K562 (cell line): Measurements from ENCODE around the gene ABCC1. TPM values are rescaled to one million over a fixed set of nuclear protein-coding genes. Genes with fewer than 3 reads are reported as not detected.
A peak's percentile ranks its signal among the peaks of the same experiment; 100 is the strongest.
"Not testable (repeated sequence)": the region's sequence is repeated elsewhere in the genome, so short reads cannot be mapped to it uniquely, and the experiment has no call there.

Source experiments
- ATAC-seq: fragments of 200-7000 bp; cut with Tn5 transposase; 3 replicates; pipeline ENCODE4 v1.9.1; 2020; ENCODE audit warnings: moderate library complexity
- BruUV-seq: library from RNA; stranded (reverse); fragments of 400-500 nt; replicated peaks from 2 replicates; lab custom pipeline; 2021; lab: Mats Ljungman, UMichigan
- CTCF ChIA-PET: fragments of 300-600 bp; formaldehyde crosslinking; extraction: SDS; loops from one replicate; lab custom pipeline; 2021; ENCODE audit warnings: low intra/inter-chr PET ratio; lab: Yijun Ruan, JAX
- POLR2A ChIA-PET: fragments of 300-600, 350-650 bp; sonication (Branson Sonifier 250); formaldehyde crosslinking; extraction: SDS; loops from one replicate; lab custom pipeline; 2021; ENCODE audit warnings: antibody characterized with exemption, inconsistent platforms; lab: Yijun Ruan, JAX
- DNase-seq, 4 experiments: peaks; one replicate each; pipeline versions ENCODE4 v3.0.0 to v3.0.0-alpha.2; 2011 to 2018; ENCODE audit warnings: low spot score in 3 of 4, mixed read lengths in 3 of 4; ENCODE audit errors: extremely low read depth in 1 of 4
- FAIRE-seq: peaks from 2 replicates; lab custom pipeline; 2011; peaks lifted over from hg19 to GRCh38; lab: Jason Lieb, UNC
- H2AFZ ChIP-seq: 2 replicates; pipeline ENCODE4 v1.6.0; 2011; ENCODE audit warnings: low read depth, low read length, control low read depth, inconsistent platforms
- H3K27ac ChIP-seq: fragments of 200-600 bp; 3 replicates; pipeline ENCODE4 v1.8.0; 2011; ENCODE audit warnings: low read depth, mild to moderate bottlenecking, control low read depth, inconsistent platforms, low read length, moderate library complexity, mixed read lengths; ENCODE audit errors: extremely low read depth
- H3K27me3 ChIP-seq, 2 experiments: fragments of 300-600 bp in 1 of 2; 2 replicates in 1 of 2; 3 replicates in 1 of 2; pipeline versions ENCODE4 v1.6.0 to v1.8.0; 2011; ENCODE audit warnings: inconsistent platforms in 2 of 2, low read length in 2 of 2, mild to moderate bottlenecking in 1 of 2, mixed read lengths in 1 of 2, moderate library complexity in 1 of 2; ENCODE audit not compliant: control insufficient read depth in 2 of 2, insufficient read depth in 2 of 2
- H3K36me3 ChIP-seq: fragments of 300-600 bp; 3 replicates; pipeline ENCODE4 v1.8.0; 2011; ENCODE audit warnings: mild to moderate bottlenecking, low read length, inconsistent platforms; ENCODE audit not compliant: control insufficient read depth, insufficient read depth
- H3K4me1 ChIP-seq, 2 experiments: fragments of 200-600 bp in 1 of 2; replicated peaks in 1 of 2; 2 replicates in 1 of 2; 3 replicates in 1 of 2; pipeline versions ENCODE4 v1.5.1 to v1.8.0; 2011; ENCODE audit warnings: inconsistent platforms in 2 of 2, low read length in 2 of 2, mild to moderate bottlenecking in 1 of 2, mixed read lengths in 1 of 2, moderate library complexity in 1 of 2; ENCODE audit not compliant: control insufficient read depth in 2 of 2, insufficient read depth in 2 of 2
- H3K4me2 ChIP-seq: 2 replicates; pipeline ENCODE4 v1.6.1; 2011; ENCODE audit warnings: low read length, control low read depth, inconsistent platforms, mixed read lengths; ENCODE audit not compliant: insufficient read depth
- H3K4me3 ChIP-seq: fragments of 200-600 bp; sonication (generic), shearing (Covaris generic); 2 replicates; pipeline ENCODE4 v1.5.1; 2016; ENCODE audit warnings: control low read depth, inconsistent platforms
- H3K79me2 ChIP-seq: fragments of 200-600 bp; 3 replicates; pipeline ENCODE4 v1.8.0; 2011; ENCODE audit warnings: low read length, inconsistent platforms; ENCODE audit not compliant: control insufficient read depth, insufficient read depth
- H3K9ac ChIP-seq, 2 experiments: 2 replicates each; pipeline versions ENCODE4 v1.6.0 to v1.6.1; 2011; ENCODE audit warnings: low read depth in 2 of 2, low read length in 2 of 2, control low read depth in 1 of 2, inconsistent platforms in 1 of 2, mild to moderate bottlenecking in 1 of 2, mixed read lengths in 1 of 2; ENCODE audit not compliant: insufficient read depth in 1 of 2
- H3K9me1 ChIP-seq: one replicate; pipeline ENCODE4 v1.6.0; 2011; ENCODE audit warnings: inconsistent platforms, mild to moderate bottlenecking, low read length, moderate library complexity; ENCODE audit not compliant: control insufficient read depth, insufficient read depth
- H3K9me3 ChIP-seq: replicated peaks from 2 replicates; pipeline ENCODE4 v1.5.1; 2011; ENCODE audit warnings: low read depth, low read length, inconsistent platforms; ENCODE audit not compliant: control insufficient read depth, insufficient read depth
- H4K20me1 ChIP-seq: replicated peaks from 2 replicates; pipeline ENCODE4 v1.6.1; 2011; ENCODE audit warnings: low read length, inconsistent platforms, mixed read lengths; ENCODE audit not compliant: control insufficient read depth, insufficient read depth
- NFYB ChIP-seq: IDR thresholded peaks from 2 replicates; pipeline ENCODE4 v1.6.1; 2011; ENCODE audit warnings: mild to moderate bottlenecking, moderate library complexity; ENCODE audit not compliant: insufficient read length; ENCODE audit errors: extremely low read depth
- RBM22 ChIP-seq: fragments of 200-400 bp; formaldehyde crosslinking; IDR thresholded peaks from 2 replicates; pipeline ENCODE4 v1.6.1; 2018; ENCODE audit warnings: low read length, low read depth; ENCODE audit not compliant: poor library complexity, severe bottlenecking
- ZBTB33 ChIP-seq: sonication (generic); formaldehyde crosslinking; IDR thresholded peaks from 2 replicates; pipeline ENCODE4 v1.8.1; 2023; ENCODE audit warnings: mild to moderate bottlenecking, missing genetic modification reagents
- WGBS: fragments of 100-300 bp; shearing (Covaris generic); methylation state at CpG from one replicate; pipeline ENCODE4 v1.1.6; 2016; ENCODE audit warnings: low coverage, mixed read lengths; ENCODE audit not compliant: insufficient coverage; ENCODE audit errors: missing lambda C conversion rate; 5-methylcytosine and 5-hydroxymethylcytosine counted together
- in situ Hi-C: fragments of 300-500 bp; cut with MboI; formaldehyde crosslinking; loops from 4 replicates; pipeline ENCODE4 v1.15.0; 2018; ENCODE audit warnings: inconsistent platforms, mixed read lengths
- intact Hi-C: fragments of 100-400 bp; cut with micrococcal nuclease; formaldehyde crosslinking; loops from 2 replicates; pipeline ENCODE4 v1.14.2; 2022
- polyA plus RNA-seq, 8 experiments: library from polyadenylated mRNA; depleted of rRNA in 4 of 8; stranded (reverse) in 5 of 8; unstranded in 3 of 8; fragments of >200 nt; fragmentation: Nextera tagmentation in 2 of 8; fragmentation: Illumina TruSeq in 1 of 8; extraction: Ambion mirVana in 2 of 8; extraction: Trizol in 1 of 8; gene quantifications; 2 replicates each; pipeline versions ENCODE4 v1.2.1 to v1.2.3, GENCODE V29; 2011 to 2014; ENCODE audit warnings: inconsistent platforms in 1 of 8, missing spikeins in 1 of 8
- total RNA-seq, 7 experiments: library from RNA; depleted of rRNA in 6 of 7; stranded (reverse); fragments of >200 nt in 6 of 7; fragmentation: Illumina TruSeq in 2 of 7; extraction: Trizol in 2 of 7; gene quantifications; 2 replicates each; pipeline versions ENCODE4 v1.2.1 to v1.2.3, GENCODE V29; 2011 to 2021; ENCODE audit warnings: low replicate concordance in 1 of 7

Gene ABCC1
- total and polyA plus RNA-seq, 9 of the 15 experiments (the other 6 are each of a cell fraction or from before 2014, with no cell fraction given) = 3.9 to 41.6 (median 10.0) TPM

GRCh38 chr16:16104132-16104803, 154.9 kb downstream of the ABCC1 start:
- H3K9me3 ChIP-seq, in situ Hi-C loops, H3K27ac ChIP-seq, H3K4me3 ChIP-seq, H3K27me3 ChIP-seq, H3K4me1 ChIP-seq, H3K9ac ChIP-seq, H3K9me1 ChIP-seq, BruUV-seq, CTCF ChIA-PET, H2AFZ ChIP-seq, DNase-seq, FAIRE-seq, ATAC-seq, intact Hi-C loops, H4K20me1 ChIP-seq, H3K79me2 ChIP-seq, H3K4me2 ChIP-seq: not testable (repeated sequence)
- POLR2A ChIA-PET = interaction anchor here (0.6 to 1.5 kb wide), 3 partner anchors 8 to 13 kb away, joined by 3 to 5 read pairs (median 4); no protein-coding TSS in a partner anchor
- 88% methylated on average over 9 of the region's 16 CpGs for WGBS
- H3K36me3 ChIP-seq = peaks cover 58% of the 10 kb centered on the region
- TF ChIP-seq NFYB (peak; percentile 72), RBM22 (peak; percentile 75)

- 100% methylated on average over 10 of the region's 21 CpGs for WGBS
These were observed 155.4 kb downstream of the ABCC1 start for GRCh38 chr16:16104804-16105141.

More at GRCh38 chr16:16104804-16105141, 155.4 kb downstream of the ABCC1 start:
- POLR2A ChIA-PET = interaction anchor here (0.6 to 1.5 kb wide), 3 partner anchors 8 to 12 kb away, joined by 4 to 5 read pairs (median 4); no protein-coding TSS in a partner anchor
- H4K20me1 ChIP-seq, FAIRE-seq, H3K27ac ChIP-seq, BruUV-seq, CTCF ChIA-PET, H2AFZ ChIP-seq, ATAC-seq, H3K4me3 ChIP-seq, H3K4me2 ChIP-seq, H3K9me1 ChIP-seq, H3K79me2 ChIP-seq, in situ Hi-C loops, H3K9me3 ChIP-seq, H3K27me3 ChIP-seq, H3K9ac ChIP-seq, intact Hi-C loops, H3K4me1 ChIP-seq, DNase-seq: not testable (repeated sequence)
- peaks cover 60% of the 10 kb centered on the region for H3K36me3 ChIP-seq
- TF ChIP-seq RBM22 = peak; percentile 57
- peak; percentile 46; the same call in 1 of the 2 replicates for TF ChIP-seq ZBTB33 (CRISPR knock-in tag)
